HEK293 (cell line): ENCODE results near the gene DRAP1.

Experiments
- BCL11B ChIP-seq: fragments of 450-650 bp; formaldehyde crosslinking; IDR thresholded peaks from 2 replicates; pipeline ENCODE4 v1.5.1; 2016; ENCODE audit warnings: low read depth, missing biosample characterization, missing genetic modification characterization
- GLIS2 ChIP-seq: fragments of 450-650 bp; formaldehyde crosslinking; IDR thresholded peaks from 2 replicates; pipeline ENCODE4 v1.5.1; 2016; ENCODE audit warnings: missing biosample characterization, missing genetic modification characterization
- HOXD13 ChIP-seq: sonication (generic); formaldehyde crosslinking; IDR thresholded peaks from 2 replicates; pipeline ENCODE4 v1.8.0; 2022; ENCODE audit warnings: missing genetic modification reagents, borderline replicate concordance
- KLF10 ChIP-seq: fragments of 450-650 bp; IDR thresholded peaks from 2 replicates; pipeline ENCODE4 v1.5.1; 2018; ENCODE audit warnings: missing biosample characterization, mild to moderate bottlenecking, missing genetic modification characterization
- KLF8 ChIP-seq: fragments of 450-650 bp; formaldehyde crosslinking; IDR thresholded peaks from 2 replicates; pipeline ENCODE4 v1.5.1; 2016; ENCODE audit warnings: missing biosample characterization, missing genetic modification characterization
- MYNN ChIP-seq: fragments of 450-650 bp; formaldehyde crosslinking; IDR thresholded peaks from 2 replicates; pipeline ENCODE4 v1.5.1; 2016; ENCODE audit warnings: missing biosample characterization, missing genetic modification characterization, borderline replicate concordance
- SALL2 ChIP-seq: fragments of 450-650 bp; formaldehyde crosslinking; IDR thresholded peaks from 2 replicates; pipeline ENCODE4 v1.5.0; 2017; ENCODE audit warnings: missing biosample characterization, mild to moderate bottlenecking, missing genetic modification characterization, borderline replicate concordance
- SP7 ChIP-seq: fragments of 450-650 bp; formaldehyde crosslinking; IDR thresholded peaks from 2 replicates; pipeline ENCODE4 v1.5.1; 2016; ENCODE audit warnings: missing biosample characterization, missing genetic modification characterization
- ZBTB20 ChIP-seq: fragments of 450-650 bp; formaldehyde crosslinking; IDR thresholded peaks from 2 replicates; pipeline ENCODE4 v1.5.1; 2016; ENCODE audit warnings: missing biosample characterization, missing genetic modification characterization
- ZBTB7A ChIP-seq: fragments of 450-650 bp; formaldehyde crosslinking; IDR thresholded peaks from 2 replicates; pipeline ENCODE4 v1.5.1; 2016; ENCODE audit warnings: low read depth, missing biosample characterization, missing genetic modification characterization
- ZEB2 ChIP-seq: fragments of 450-650 bp; formaldehyde crosslinking; IDR thresholded peaks from 2 replicates; pipeline ENCODE4 v1.5.1; 2016; ENCODE audit warnings: missing biosample characterization, missing genetic modification characterization
- ZNF112 ChIP-seq: fragments of 450-650 bp; formaldehyde crosslinking; IDR thresholded peaks from 2 replicates; pipeline ENCODE4 v1.5.0; 2017; ENCODE audit warnings: missing biosample characterization, missing genetic modification characterization
- ZNF146 ChIP-seq: fragments of 450-650 bp; formaldehyde crosslinking; IDR thresholded peaks from 2 replicates; pipeline ENCODE4 v1.5.1; 2016; ENCODE audit warnings: missing biosample characterization, missing genetic modification characterization
- ZNF155 ChIP-seq: fragments of 450-650 bp; formaldehyde crosslinking; IDR thresholded peaks from 2 replicates; pipeline ENCODE4 v1.5.1; 2016; ENCODE audit warnings: missing biosample characterization, missing genetic modification characterization
- ZNF157 ChIP-seq: fragments of 450-650 bp; formaldehyde crosslinking; IDR thresholded peaks from 2 replicates; pipeline ENCODE4 v1.5.1; 2016; ENCODE audit warnings: missing biosample characterization, missing genetic modification characterization
- ZNF16 ChIP-seq: fragments of 450-650 bp; formaldehyde crosslinking; IDR thresholded peaks from 2 replicates; pipeline ENCODE4 v1.5.1; 2016; ENCODE audit warnings: low read depth, missing biosample characterization, missing genetic modification characterization
- ZNF404 ChIP-seq: fragments of 450-650 bp; formaldehyde crosslinking; IDR thresholded peaks from 2 replicates; pipeline ENCODE4 v1.5.1; 2017; ENCODE audit warnings: missing biosample characterization, missing genetic modification characterization
- ZNF423 ChIP-seq: fragments of 450-650 bp; formaldehyde crosslinking; IDR thresholded peaks from 2 replicates; pipeline ENCODE4 v1.5.1; 2016; ENCODE audit warnings: missing biosample characterization, missing genetic modification characterization
- ZNF501 ChIP-seq: fragments of 450-650 bp; formaldehyde crosslinking; IDR thresholded peaks from 2 replicates; pipeline ENCODE4 v1.5.1; 2016; ENCODE audit warnings: missing biosample characterization, missing genetic modification characterization
- ZNF510 ChIP-seq: fragments of 450-650 bp; formaldehyde crosslinking; IDR thresholded peaks from 2 replicates; pipeline ENCODE4 v1.5.1; 2018; ENCODE audit warnings: mild to moderate bottlenecking, missing genetic modification characterization, missing biosample characterization; ENCODE audit not compliant: insufficient replicate concordance
- ZNF514 ChIP-seq: fragments of 450-650 bp; formaldehyde crosslinking; IDR thresholded peaks from 2 replicates; pipeline ENCODE4 v1.5.1; 2016; ENCODE audit warnings: missing biosample characterization, missing genetic modification characterization
- ZNF549 ChIP-seq: fragments of 450-650 bp; IDR thresholded peaks from 2 replicates; pipeline ENCODE4 v1.5.1; 2018; ENCODE audit warnings: missing biosample characterization, missing genetic modification characterization, mild to moderate bottlenecking, inconsistent platforms, moderate library complexity
- ZNF561 ChIP-seq: fragments of 450-650 bp; IDR thresholded peaks from 2 replicates; pipeline ENCODE4 v1.5.1; 2018; ENCODE audit warnings: missing biosample characterization, missing genetic modification characterization, borderline replicate concordance
- ZNF654 ChIP-seq: fragments of 450-650 bp; formaldehyde crosslinking; IDR thresholded peaks from 2 replicates; pipeline ENCODE4 v1.5.1; 2016; ENCODE audit warnings: low read depth, missing biosample characterization, missing genetic modification characterization
- ZNF747 ChIP-seq: fragments of 450-650 bp; formaldehyde crosslinking; IDR thresholded peaks from 2 replicates; pipeline ENCODE4 v1.5.1; 2016; ENCODE audit warnings: missing biosample characterization, missing genetic modification characterization
- ZNF768 ChIP-seq: fragments of 450-650 bp; formaldehyde crosslinking; IDR thresholded peaks from 2 replicates; pipeline ENCODE4 v1.5.1; 2018; ENCODE audit warnings: missing biosample characterization, mild to moderate bottlenecking, missing genetic modification characterization
- ZNF785 ChIP-seq: fragments of 450-650 bp; formaldehyde crosslinking; IDR thresholded peaks from 2 replicates; pipeline ENCODE4 v1.5.1; 2016; ENCODE audit warnings: missing biosample characterization, missing genetic modification characterization
- TF ChIP-seq, protein P1 (sequence below): fragments of 450-650 bp; formaldehyde crosslinking; IDR thresholded peaks from 2 replicates; pipeline ENCODE4 v1.5.1; 2016; ENCODE audit warnings: missing biosample characterization, missing genetic modification characterization
- TF ChIP-seq, protein P2 (sequence below): fragments of 450-650 bp; formaldehyde crosslinking; IDR thresholded peaks from 2 replicates; pipeline ENCODE4 v1.5.0; 2017; ENCODE audit warnings: missing biosample characterization, missing genetic modification characterization, borderline replicate concordance
- TF ChIP-seq, protein P3 (sequence below): fragments of 450-650 bp; formaldehyde crosslinking; IDR thresholded peaks from 2 replicates; pipeline ENCODE4 v1.5.1; 2016; ENCODE audit warnings: missing biosample characterization, missing genetic modification characterization
- TF ChIP-seq, protein P4 (sequence below): fragments of 450-650 bp; formaldehyde crosslinking; IDR thresholded peaks from 2 replicates; pipeline ENCODE4 v1.5.1; 2017; ENCODE audit warnings: missing biosample characterization, missing genetic modification characterization
- TF ChIP-seq, protein P5 (sequence below): fragments of 450-650 bp; formaldehyde crosslinking; IDR thresholded peaks from 2 replicates; pipeline ENCODE4 v1.5.1; 2016; ENCODE audit warnings: missing biosample characterization, missing genetic modification characterization
- TF ChIP-seq, protein P6 (sequence below): fragments of 450-650 bp; formaldehyde crosslinking; IDR thresholded peaks from 2 replicates; pipeline ENCODE4 v1.5.1; 2017; ENCODE audit warnings: missing biosample characterization, missing genetic modification characterization

Gene DRAP1

DNA sequence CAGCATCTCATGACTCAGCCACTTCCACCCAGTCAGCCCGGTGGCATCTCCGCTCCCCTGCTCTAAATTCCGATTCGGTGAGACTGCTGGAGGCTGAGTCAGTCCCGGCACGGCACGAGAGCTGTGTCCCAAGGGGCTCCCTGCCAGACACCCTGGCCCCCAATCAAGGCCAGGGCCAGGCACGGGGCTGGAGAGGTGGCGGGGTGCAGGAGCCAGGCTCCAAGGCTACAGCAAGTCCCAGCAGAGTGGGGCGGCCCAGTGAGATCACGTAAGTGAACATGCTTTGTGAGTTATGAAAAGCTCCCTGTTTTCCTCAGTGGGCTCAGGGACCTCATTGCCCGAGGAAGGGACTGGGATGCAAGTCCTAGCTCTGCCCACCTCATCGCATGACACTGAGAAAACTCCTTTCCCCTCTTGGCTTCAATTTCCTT lies 3.4 kb upstream of the DRAP1 start (continued):
- TF ChIP-seq ZNF785 (tag by site-specific recombination) (no peak), ZBTB7A (tag by site-specific recombination) (no peak), GLIS2 (peak; percentile 83), ZNF16 (no peak), ZNF549 (tag by site-specific recombination) (no peak), ZNF561 (tag by site-specific recombination) (no peak), HOXD13 (CRISPR knock-in tag) (no peak), ZNF146 (tag by site-specific recombination) (no peak), ZBTB20 (peak; percentile 47; the same call in 1 of the 2 replicates), ZNF155 (tag by site-specific recombination) (no peak), BCL11B (tag by site-specific recombination) (no peak), ZNF510 (tag by site-specific recombination) (no peak), SALL2 (no peak), ZEB2 (tag by site-specific recombination) (peak; percentile 95), ZNF112 (no peak), ZNF404 (tag by site-specific recombination) (no peak), ZNF654 (no peak), KLF10 (peak; percentile 47; the same call in 1 of the 2 replicates), ZNF157 (tag by site-specific recombination) (no peak), ZNF514 (tag by site-specific recombination) (no peak), MYNN (tag by site-specific recombination) (no peak), KLF8 (tag by site-specific recombination) (peak; percentile 77), SP7 (tag by site-specific recombination) (peak; percentile 85), ZNF768 (tag by site-specific recombination) (no peak), ZNF501 (no peak), ZNF747 (tag by site-specific recombination) (no peak), ZNF423 (tag by site-specific recombination) (no peak)
- TF ChIP-seq, protein P1, sequence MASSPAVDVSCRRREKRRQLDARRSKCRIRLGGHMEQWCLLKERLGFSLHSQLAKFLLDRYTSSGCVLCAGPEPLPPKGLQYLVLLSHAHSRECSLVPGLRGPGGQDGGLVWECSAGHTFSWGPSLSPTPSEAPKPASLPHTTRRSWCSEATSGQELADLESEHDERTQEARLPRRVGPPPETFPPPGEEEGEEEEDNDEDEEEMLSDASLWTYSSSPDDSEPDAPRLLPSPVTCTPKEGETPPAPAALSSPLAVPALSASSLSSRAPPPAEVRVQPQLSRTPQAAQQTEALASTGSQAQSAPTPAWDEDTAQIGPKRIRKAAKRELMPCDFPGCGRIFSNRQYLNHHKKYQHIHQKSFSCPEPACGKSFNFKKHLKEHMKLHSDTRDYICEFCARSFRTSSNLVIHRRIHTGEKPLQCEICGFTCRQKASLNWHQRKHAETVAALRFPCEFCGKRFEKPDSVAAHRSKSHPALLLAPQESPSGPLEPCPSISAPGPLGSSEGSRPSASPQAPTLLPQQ (tag by site-specific recombination): 0 out of 2 replicates have a peak, but pooled peaks have one; percentile 34
- TF ChIP-seq, protein P2, sequence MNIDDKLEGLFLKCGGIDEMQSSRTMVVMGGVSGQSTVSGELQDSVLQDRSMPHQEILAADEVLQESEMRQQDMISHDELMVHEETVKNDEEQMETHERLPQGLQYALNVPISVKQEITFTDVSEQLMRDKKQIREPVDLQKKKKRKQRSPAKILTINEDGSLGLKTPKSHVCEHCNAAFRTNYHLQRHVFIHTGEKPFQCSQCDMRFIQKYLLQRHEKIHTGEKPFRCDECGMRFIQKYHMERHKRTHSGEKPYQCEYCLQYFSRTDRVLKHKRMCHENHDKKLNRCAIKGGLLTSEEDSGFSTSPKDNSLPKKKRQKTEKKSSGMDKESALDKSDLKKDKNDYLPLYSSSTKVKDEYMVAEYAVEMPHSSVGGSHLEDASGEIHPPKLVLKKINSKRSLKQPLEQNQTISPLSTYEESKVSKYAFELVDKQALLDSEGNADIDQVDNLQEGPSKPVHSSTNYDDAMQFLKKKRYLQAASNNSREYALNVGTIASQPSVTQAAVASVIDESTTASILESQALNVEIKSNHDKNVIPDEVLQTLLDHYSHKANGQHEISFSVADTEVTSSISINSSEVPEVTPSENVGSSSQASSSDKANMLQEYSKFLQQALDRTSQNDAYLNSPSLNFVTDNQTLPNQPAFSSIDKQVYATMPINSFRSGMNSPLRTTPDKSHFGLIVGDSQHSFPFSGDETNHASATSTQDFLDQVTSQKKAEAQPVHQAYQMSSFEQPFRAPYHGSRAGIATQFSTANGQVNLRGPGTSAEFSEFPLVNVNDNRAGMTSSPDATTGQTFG (tag by site-specific recombination): no peak
- TF ChIP-seq, protein P3, sequence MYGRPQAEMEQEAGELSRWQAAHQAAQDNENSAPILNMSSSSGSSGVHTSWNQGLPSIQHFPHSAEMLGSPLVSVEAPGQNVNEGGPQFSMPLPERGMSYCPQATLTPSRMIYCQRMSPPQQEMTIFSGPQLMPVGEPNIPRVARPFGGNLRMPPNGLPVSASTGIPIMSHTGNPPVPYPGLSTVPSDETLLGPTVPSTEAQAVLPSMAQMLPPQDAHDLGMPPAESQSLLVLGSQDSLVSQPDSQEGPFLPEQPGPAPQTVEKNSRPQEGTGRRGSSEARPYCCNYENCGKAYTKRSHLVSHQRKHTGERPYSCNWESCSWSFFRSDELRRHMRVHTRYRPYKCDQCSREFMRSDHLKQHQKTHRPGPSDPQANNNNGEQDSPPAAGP (tag by site-specific recombination): peak; percentile 75
- TF ChIP-seq, protein P4, sequence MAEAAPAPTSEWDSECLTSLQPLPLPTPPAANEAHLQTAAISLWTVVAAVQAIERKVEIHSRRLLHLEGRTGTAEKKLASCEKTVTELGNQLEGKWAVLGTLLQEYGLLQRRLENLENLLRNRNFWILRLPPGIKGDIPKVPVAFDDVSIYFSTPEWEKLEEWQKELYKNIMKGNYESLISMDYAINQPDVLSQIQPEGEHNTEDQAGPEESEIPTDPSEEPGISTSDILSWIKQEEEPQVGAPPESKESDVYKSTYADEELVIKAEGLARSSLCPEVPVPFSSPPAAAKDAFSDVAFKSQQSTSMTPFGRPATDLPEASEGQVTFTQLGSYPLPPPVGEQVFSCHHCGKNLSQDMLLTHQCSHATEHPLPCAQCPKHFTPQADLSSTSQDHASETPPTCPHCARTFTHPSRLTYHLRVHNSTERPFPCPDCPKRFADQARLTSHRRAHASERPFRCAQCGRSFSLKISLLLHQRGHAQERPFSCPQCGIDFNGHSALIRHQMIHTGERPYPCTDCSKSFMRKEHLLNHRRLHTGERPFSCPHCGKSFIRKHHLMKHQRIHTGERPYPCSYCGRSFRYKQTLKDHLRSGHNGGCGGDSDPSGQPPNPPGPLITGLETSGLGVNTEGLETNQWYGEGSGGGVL (tag by site-specific recombination): peak; percentile 28; the same call in 1 of the 2 replicates
- TF ChIP-seq, protein P5, sequence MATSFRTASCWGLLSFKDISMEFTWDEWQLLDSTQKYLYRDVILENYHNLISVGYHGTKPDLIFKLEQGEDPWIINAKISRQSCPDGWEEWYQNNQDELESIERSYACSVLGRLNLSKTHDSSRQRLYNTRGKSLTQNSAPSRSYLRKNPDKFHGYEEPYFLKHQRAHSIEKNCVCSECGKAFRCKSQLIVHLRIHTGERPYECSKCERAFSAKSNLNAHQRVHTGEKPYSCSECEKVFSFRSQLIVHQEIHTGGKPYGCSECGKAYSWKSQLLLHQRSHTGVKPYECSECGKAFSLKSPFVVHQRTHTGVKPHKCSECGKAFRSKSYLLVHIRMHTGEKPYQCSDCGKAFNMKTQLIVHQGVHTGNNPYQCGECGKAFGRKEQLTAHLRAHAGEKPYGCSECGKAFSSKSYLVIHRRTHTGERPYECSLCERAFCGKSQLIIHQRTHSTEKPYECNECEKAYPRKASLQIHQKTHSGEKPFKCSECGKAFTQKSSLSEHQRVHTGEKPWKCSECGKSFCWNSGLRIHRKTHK (tag by site-specific recombination): no peak
- TF ChIP-seq, protein P6, sequence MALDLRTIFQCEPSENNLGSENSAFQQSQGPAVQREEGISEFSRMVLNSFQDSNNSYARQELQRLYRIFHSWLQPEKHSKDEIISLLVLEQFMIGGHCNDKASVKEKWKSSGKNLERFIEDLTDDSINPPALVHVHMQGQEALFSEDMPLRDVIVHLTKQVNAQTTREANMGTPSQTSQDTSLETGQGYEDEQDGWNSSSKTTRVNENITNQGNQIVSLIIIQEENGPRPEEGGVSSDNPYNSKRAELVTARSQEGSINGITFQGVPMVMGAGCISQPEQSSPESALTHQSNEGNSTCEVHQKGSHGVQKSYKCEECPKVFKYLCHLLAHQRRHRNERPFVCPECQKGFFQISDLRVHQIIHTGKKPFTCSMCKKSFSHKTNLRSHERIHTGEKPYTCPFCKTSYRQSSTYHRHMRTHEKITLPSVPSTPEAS (tag by site-specific recombination): no peak
